Hematopoietic multipotent progenitor cell treated with erythropoietin and hydrocortisone succinate and interleukin-3 and kit ligand, for 8 days (in vitro differentiated cells): ENCODE results near the gene CDON.

Source experiments
- DNase-seq: peaks from one replicate; pipeline ENCODE4 v3.0.0-alpha.2; 2015

Gene CDON

DNA sequence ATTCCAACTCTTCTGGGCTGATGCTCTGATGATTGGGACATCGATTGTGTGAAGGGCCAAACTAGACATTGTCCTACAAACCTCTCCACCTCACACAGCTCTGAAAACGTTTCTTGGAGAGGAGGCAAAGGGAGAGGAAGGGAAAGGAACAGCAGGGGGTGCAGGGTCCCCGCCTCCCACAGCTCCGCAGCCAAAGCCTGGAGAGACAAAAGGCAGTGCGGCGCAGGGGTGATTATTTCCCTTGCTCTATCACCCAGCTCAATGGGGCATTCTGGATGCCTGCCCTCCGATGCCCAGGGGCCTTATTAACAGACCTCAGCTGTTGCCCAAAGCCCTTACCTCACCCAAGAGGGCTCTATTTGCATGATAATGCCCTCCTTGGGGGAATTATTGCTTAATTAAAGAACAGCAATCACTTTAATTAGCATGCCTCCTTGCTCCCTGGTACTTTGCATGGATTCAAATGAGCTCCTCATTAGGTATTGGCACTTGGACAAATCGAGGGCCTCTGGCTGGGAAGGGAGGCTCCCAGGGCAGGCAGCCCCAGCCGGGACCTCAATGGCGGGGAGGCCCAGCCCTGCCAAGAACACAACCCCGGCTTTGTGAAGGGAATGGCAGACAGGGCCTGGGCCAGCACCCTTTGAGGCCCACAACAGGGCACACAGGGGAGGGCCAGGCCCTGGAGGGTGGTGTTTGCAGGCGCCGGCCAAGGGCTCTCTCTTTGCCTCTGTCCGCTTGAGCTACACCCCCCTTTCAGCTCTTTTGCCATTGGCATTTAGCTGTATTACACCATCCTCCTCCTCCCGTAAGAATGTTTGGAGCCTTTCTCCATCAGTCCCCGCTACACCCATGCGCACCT, 19.8 kb upstream of the CDON start:
- no peak for DNase-seq

DNA sequence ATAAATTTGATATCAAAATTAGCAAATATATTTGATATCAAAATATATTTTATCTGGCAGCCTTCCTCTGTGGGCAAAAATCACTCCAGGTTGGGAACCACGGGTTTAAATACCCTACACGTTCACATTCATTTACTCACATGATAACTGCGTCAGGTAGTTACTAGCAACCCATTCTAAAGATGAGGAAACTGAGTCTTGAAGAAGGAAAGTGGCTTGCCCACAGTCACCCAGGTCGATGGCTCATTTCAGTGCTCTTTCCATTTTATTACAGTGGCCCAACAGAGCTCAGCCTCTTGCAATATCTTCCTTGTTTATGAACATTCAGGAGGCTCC, 19.2 kb upstream of the CDON start:
- no peak for DNase-seq

DNA sequence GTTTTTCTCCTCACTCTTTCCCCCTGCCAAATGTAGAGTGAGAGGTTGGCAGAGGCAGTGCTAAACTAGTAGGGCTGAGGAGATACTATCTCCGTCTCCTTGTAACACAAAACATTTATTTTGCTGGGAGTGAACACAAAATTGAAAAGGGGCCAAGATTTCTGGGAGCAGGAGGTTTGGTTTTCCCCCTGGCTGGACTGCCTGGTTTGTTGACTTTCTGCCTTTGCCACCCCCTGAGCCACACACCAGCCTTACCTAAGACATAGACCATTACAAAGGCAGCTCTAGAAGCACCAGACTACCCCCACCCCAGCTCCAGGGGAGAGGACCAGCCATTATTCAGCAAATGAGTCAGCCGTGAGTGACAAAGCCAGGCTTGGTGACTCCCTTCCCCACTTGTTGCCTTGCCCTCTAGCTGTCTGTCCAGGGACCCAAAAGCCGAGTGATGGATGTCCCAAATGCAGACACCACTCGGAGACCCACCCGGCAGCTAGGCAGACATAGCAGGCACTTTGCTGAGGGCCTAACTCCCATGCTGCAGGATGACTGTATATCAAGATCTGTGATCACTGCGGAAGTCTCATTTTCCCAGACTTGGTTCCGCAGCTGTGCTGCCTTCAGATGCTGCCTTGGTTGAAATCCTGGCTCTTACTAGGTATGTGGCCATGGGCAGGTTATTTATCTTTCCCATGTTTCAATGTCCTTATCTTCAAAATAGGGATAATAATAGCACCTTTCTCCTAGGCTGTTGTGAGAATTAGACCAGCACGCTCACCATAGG, 17.7 kb upstream of the CDON start:
- no peak for DNase-seq

DNA sequence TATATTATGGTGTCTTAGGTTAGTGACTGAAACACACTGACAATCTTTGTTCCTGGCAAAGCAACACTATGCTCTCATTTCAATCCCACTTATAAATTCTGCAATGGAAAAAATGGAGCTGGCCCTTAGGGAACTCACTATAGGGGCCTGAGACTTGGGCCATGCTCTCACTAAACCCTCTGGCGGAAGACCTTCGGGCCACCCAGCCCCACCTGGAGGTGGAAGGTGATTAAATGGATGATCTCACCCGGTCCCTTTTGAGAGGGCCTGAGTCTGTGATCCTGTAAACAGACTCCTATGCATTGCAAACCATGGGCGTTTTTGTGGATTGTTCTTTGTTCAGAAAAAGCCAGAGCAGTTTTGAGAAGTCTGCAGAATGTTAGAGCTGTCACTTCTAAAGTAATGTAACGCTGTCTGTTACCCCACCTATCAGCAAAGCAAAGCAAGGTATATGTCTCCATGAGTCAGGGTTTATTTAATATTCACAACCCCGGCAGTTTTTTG, 17.0 kb upstream of the CDON start:
- DNase-seq: no peak

DNA sequence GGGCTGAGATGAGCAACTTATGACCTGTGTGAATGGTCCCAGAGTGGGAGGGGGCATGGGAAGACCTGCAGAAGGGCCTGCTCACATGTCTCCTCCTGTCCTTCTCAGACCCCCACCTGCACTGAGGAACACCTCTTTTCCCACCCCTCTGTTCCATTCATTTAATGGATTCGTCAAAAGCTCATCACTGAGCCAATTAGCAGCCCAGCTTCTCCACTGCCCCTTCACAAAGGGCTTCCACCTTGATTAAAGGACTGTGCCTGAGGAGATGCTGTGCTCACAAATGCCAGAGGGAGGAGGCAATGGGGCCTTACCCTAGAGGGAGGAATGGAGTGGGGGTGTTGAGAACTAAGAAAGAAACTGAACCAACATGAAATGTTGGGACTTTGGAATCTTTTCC, 14.0 kb upstream of the CDON start:
- DNase-seq: no peak

DNA sequence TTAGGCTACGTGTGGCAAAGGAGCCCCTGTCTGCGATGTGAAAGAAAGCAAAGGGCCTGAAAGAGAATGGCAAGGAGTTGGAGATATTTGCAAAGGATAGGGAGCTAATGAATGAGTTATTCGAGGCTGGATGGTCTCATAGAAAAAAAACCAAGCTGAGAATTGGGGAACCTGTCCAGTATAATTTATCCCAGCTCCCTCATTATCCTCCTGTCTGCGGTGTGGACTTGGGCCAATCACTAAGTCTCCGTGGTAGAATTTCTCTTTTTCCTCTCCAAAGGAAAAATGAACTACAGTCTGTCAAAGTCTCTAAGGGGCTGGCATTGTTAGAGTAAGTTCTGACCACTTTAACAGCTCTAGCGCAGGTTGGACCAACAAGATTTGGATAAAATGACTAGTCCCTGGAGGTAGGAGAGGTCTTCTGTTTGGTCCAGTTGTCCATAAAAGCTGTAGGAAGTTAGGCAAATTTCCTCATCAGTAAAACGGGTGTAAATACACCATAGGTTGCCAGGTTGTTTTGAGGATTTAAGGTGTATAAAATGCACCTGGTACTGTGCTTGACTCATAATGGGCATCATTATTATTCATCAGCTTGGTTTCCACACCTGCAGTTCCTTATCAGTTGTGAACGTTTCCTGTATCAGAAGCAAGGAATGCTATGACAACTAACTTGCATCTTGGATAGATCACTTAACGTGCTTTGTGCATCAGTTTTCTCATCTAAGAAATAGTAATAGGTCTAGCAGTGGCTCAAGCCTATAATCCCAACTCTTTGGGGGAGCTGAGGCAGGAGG, 10.3 kb upstream of the CDON start:
- DNase-seq: no peak

DNA sequence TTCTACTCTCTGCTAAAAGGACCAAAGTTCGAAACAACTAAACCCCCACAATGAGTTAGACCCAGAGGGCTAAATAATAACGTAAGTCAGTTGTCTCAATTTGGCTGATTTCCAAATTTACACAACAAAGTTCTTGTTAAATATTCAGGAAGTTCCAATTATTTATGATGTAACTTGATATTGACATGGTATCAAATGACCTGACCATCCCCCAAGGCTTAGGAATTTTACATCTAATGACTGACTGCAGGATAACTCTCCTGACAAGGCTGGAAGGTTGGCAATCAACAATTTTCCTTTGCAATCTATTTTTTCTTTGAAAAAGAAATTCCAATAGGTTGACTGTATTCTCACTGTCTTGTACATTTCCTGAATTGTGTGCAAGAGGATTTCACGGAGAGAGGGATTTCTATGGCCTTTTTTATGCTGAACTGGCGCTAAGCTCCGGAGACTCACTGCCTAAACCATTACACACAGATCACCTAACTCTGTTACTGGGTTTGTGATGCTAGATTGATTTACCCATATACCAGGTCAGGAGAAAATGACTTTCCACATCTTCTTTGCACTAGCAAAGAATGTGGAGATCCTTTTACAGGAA, 9.6 kb upstream of the CDON start:
- no peak for DNase-seq

DNA sequence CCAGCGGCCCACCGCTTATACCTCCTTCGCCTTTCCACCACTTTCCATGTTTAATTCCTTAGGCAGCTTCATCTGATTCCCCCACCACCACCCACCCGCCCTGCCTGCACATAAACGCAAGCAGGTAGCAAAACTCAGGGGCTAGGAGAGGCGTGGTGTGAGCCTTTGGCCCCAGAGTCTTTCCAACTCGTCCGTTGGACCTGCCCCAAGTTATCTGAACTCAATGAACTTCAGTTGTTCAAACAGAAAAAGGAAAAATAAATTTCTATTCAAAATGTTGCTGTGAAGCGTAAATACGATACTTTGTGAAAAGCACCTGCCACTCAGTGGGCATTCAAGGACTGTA, 814 bp upstream of the CDON start:
- peak; percentile 10 for DNase-seq

DNA sequence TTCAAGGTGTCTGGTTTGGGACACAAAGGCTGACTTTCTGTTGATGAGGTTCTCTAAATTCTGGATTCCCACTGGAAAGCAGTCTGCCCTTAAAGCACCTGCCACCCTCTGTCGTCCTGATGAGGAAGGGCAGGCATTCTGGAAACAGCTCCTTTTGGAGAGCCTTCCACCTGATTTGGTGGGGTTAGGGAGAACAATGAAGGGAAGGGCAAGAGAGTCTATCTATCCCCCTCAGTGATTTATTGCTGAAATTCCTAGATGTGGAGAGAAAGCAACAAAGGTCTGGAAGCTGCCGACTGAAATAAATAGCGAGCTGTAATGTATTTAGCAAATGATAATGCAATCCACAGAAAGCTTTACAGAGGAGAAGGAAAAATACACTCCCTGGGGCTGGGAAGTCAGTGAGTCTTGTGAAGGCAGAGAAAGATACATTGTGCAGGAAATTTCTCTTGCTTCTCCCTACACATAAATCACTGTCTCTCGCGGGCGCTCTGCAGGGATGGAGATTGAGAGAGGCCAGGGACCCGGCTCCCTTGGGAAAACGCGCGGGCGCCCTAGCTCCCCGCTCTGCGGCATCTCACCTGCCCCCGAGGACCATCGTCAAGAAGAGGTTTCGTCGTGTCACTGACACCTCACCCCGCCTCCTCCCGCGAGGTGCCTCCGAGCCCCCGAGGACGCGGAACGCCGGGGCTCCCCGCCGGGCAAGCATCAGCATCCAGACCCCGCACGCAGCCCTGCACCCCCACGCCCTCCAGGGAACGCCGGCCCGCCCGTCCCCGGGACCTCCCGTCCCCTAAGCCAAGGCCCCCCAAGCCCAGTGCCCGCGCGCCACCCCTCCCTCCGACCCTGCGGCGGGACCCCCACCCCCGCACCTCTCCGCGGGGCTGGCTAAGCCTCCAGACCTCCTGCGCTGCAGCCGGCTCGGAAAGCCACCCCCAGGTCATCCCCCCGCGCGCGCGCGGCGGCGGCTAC, 673 bp downstream of the CDON start:
- DNase-seq: no peak

DNA sequence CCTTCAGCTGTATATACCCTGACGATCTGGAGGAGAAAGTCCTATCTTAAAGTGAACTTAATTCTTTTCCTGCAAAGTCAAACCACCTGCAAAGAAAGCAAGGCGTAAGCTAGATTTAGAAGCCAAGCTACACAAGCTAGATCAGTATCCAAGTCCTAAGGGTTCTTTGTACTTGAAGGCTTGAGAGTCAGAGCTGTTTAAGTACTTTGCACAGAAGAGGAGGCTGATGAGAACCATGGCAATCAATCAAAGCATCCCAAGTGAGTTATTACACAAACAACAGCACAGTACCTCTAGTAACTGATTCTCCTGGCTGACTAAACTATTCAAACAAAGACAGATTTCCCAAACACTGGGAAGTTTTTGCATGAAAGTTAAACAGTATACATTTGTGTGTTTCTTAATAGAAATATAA, 1.9 kb downstream of the CDON start:
- DNase-seq: no peak

DNA sequence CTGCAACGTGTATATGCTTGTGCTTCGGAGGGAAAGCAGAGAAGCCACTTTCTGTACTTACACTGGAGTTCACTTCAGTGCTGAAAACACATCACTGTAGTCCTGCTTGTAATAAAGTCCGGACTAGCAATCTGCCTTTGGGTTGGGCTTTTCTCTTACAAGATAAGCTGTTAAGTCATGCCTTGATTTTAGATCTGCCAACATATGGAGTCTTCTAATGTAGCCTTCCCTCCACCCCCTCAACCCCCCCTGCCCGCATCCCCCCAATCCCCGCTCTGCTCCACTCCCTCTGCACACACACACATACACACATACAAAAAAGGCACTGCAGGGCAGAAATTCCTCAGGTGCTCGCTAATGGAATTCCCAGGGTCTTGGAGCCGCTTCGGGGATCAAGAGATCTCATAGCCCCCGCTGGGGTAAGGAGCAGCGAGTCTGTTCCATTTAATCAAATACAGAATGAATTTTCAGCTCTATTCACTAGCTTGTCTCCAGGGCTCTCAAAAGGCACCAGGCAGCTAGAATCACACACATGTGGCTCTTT, 3.4 kb downstream of the CDON start:
- no peak for DNase-seq

DNA sequence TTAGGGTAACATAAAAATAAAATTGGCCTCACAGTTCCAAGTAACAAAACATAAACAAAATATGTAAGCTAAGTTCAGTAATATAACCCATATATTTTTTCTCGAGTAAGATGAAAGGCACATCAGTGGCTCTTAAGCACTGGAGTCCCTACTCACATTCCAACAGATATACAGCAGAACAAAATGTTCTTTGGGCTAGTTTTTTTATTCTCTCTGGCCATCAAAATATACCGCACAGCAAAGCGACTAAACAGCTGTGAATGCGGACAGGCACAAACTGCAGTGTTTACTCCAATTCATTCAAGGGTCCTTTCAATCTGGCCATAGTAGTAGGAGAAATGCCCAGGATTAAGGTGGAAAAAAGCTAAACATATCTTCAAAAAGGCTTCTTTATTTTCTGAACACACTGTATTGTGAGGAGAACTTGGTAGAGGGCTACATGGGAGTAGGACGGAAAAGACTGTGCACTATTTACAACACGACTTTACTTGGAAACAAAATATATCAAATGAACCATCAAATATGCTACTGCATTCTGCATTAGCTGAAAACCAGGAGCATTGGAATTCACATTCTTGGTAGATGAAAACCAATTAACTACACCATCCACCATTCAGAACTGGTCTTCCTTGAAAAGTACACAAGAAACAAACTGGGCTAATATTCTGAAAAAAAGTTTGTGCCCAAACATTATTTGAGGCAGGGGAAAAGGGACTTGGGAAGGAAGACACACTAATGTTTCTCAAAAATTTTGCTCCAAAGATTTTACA, 4.4 kb downstream of the CDON start:
- no peak for DNase-seq

DNA sequence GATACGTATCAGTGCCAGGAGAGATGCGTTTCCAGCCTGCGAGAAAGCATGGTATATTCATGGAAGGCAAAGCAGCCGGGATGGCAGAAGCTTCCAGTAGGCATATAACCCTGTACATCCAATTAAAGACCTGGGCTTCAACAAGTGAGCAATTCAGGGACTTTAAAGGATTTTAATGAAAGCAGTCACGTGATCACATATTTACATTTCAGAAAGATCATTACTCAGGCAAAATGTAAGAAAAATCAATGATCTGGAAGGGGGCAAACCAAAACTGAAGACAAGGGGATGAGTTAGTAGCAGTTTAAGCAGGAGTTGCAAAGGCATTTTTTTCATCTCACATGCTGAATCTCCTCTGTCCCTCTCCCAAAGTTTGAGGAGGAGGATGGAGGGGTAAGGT, 7.8 kb downstream of the CDON start:
- DNase-seq: no peak

DNA sequence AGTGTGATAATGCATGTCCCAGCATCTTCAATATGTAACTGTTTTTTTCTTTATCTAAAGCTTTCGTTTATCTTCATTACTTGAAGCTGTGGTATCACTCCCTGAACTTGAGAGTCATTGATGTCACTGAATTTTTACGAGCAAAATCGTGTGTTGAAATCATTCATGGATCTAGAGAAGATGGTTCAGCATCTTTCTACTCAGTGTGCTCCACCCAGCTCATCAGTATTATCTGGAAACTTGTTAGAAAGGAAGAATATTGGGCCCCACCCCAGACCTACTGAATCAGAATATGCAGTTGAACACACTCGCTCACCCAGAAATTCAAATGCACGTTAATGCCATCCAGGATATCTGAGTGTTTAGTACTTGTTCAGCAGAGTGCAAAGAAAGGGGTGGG, 8.3 kb downstream of the CDON start:
- DNase-seq: no peak

DNA sequence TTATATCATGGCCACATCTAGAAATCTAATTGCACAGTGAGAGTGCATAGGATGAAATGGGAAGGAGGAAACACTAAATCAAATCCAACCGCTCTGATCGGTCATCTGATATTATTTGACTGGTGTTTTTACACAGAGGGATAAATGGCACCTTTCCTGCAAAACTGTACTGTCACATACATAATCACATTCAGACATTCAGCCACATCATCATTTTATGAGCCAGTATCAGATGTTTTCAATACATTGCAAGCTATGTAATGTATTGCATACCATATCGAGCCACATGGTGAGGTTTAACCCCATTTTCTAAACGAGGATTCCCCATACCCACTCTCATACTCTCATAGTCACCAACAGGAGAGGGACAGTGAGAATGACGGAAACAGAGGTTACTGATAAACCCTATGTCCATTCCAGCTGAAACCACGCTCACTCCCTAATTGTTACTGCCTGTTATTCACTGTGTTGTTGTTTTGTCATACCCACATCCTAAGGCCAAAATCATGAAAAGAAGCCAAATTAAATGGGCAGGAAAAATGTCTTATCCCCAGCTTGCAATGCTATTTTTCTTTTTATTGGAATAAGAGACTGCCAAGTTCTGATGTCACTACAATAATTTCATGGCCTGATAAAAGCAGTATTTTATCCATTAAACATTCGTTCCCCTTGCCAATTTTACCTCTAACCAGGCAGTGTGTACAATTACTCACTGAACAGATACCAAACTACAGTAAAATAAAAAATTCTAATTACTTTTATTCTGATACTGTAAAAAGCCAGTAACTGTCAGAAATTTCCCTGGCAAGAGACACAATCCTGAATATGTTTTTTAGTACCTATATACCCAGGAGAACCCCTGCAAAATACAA, 9.0 kb downstream of the CDON start:
- DNase-seq: no peak

DNA sequence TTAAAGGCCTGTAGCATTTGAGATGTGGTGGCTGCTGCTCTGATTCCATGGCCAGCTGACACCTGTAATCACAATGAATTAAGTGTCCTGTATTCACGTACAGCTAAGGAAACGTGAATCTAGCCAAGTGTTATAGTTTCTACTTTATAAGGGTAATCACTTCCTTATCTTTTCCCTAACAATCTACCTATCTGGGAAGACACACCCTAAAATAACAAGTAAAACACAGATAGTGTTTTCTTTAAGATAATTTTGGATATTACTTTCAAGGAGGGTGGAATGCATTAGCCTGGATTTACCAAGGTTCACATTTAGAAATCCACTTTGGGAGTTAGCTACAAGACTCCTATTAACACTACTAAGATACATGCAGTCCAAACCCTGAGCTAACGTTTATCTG, 11.5 kb downstream of the CDON start:
- DNase-seq: no peak

DNA sequence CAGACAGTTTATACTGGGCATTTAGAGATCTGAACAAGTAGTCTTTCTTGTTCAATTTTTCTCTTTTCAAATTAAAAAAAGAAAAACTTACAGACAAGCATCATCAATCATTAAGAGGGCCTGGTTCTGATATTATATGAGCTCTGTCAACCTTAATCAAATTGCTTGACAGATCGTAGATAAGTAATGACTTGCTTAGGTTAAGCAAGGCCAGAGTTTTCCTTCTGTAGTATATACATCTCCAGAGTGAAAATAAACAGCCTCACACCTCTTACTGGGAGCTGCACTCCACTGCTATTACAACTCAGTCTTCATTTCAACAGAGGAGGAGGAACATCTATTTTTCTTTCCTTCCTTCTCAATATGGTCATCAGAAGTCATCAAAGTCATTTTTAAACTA, 13.5 kb downstream of the CDON start:
- no peak for DNase-seq

DNA sequence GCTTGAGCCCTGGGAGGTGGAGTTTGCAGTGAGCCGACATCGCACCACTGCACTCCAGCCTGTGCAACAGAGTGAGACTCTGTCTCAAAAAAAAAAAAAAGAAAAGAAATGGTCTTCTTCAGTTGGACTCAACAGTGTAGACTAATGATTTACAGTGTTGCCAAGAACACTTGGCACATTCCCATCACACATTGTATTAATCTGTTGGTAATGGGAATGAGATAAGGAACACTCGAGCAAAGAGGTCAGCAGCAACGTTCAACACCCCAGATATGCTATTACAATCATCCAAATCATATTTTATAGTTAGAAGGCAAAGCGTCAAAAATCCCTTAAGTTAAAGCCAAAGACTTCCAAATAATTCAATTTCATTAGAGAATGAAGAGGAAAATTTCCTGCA, 14.5 kb downstream of the CDON start:
- no peak for DNase-seq

DNA sequence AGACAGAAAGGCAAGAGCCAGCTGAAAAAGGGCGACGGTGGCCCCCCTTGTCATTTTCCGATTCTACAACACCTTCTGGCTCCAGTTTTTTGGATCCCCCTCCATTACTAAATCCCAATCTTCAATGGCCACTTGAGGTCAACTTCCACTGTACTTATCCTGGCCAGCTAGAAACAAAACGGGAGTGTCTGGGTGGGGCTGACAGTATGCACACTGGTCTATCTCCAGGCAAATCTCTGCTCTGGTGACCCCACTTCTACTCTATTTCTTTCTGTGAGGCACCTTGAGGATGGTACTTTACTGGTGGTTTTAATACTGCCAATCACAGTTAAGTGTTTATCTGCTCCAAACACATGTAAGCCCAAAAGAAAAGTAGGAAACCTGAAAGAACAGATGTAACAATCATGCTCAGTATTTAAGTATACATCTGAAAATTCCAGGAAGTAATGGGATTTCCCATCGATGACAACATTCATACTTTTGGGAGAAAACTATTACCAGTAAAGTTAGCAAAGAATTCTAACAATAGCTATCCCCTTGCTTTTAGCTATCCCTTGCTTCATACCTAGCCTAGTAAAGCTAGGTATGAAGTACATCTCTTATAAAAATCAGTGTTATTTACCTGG, 16.0 kb downstream of the CDON start:
- DNase-seq: no peak
